ENCODE measurements around the gene RBPMS2.

- TF ChIP-seq CTCF (conservative IDR thresholded peaks at IDR 0.05 in 1 of 2, IDR thresholded peaks at IDR 0.05 in 1 of 2; ENCODE audit: low read depth in 1 of 2, low read length in 2 of 2) (no peak), EZH2 (IDR thresholded peaks at IDR 0.05; ENCODE audit: low read length, missing control alignments) (no peak)
These were observed 28.5 kb downstream of the RBPMS2 start for GRCh38 chr15:64746921-64747320.
